Measurements from ENCODE around the gene ADCY10. TPM values are rescaled to one million over a fixed set of nuclear protein-coding genes. Genes with fewer than 3 reads are reported as not detected.

Gene ADCY10
- total RNA-seq, 1 donor from 2014 or later, result 0.26 TPM

DNA sequence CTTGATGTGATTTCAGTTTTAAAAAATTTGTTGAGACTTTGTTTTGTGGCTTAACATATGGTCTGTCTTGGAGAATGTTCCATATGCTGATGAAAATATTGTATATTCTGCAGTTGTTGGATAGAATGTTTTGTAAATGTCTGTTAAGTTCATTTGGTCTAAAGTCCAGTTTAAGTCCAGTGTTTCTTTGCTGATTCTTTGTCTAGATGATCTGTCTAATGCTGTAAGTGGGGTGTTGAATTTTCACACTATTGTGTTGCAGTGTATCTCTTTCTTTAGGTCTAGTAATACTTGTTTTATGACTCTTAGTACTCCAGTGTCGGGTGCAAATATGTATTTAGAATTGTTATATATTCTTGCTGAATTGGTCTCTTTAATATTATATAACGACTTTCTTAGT is 33.8 kb upstream of the ADCY10 start:
- no peak for FAIRE-seq
- Histone ChIP-seq H3K4me3 (ENCODE audit: low read depth, low read length) (no peak overlapping the region), H3K36me3 (ENCODE audit: control insufficient read depth, insufficient read depth, low read length) (peaks cover 2% of the 10 kb centered on the region), H3K27me3 (ENCODE audit: control insufficient read depth, insufficient read depth, low read length) (no peaks in the 10 kb centered on the region)
- TF ChIP-seq, protein P1, sequence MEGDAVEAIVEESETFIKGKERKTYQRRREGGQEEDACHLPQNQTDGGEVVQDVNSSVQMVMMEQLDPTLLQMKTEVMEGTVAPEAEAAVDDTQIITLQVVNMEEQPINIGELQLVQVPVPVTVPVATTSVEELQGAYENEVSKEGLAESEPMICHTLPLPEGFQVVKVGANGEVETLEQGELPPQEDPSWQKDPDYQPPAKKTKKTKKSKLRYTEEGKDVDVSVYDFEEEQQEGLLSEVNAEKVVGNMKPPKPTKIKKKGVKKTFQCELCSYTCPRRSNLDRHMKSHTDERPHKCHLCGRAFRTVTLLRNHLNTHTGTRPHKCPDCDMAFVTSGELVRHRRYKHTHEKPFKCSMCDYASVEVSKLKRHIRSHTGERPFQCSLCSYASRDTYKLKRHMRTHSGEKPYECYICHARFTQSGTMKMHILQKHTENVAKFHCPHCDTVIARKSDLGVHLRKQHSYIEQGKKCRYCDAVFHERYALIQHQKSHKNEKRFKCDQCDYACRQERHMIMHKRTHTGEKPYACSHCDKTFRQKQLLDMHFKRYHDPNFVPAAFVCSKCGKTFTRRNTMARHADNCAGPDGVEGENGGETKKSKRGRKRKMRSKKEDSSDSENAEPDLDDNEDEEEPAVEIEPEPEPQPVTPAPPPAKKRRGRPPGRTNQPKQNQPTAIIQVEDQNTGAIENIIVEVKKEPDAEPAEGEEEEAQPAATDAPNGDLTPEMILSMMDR (IDR thresholded peaks at IDR 0.05; ENCODE audit: insufficient read depth, low read length, severe bottlenecking), result no peak
- DNase-seq (ENCODE audit: low read depth), result no peak

DNA sequence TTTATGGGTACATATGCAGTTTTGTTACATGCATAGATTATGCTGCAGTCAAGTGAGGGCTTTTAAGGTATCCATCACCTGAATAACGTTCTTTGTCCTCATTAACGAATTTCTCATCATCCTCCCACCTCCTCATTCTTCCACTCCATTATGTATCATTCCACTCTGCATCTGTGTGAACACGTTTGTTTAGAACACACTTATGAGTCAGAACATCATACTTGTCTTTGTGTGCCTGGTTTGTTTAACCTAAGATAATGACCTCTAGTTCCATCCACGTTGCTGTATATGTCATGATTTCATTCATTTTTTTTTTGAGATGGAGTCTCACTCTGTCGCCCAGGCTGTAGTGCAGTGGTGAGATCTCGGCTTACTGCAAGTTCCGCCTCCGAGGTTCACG is 29.6 kb upstream of the ADCY10 start:
- Histone ChIP-seq H3K36me3 (ENCODE audit: control insufficient read depth, insufficient read depth, low read length) (no peaks in the 10 kb centered on the region), H3K27me3 (ENCODE audit: control insufficient read depth, insufficient read depth, low read length) (no peaks in the 10 kb centered on the region), H3K4me3 (ENCODE audit: low read depth, low read length) (no peak overlapping the region)
- DNase-seq (ENCODE audit: low read depth) (peak; percentile 88), FAIRE-seq (no peak)
- TF ChIP-seq, protein P1 (IDR thresholded peaks at IDR 0.05; ENCODE audit: insufficient read depth, low read length, severe bottlenecking), result no peak

DNA sequence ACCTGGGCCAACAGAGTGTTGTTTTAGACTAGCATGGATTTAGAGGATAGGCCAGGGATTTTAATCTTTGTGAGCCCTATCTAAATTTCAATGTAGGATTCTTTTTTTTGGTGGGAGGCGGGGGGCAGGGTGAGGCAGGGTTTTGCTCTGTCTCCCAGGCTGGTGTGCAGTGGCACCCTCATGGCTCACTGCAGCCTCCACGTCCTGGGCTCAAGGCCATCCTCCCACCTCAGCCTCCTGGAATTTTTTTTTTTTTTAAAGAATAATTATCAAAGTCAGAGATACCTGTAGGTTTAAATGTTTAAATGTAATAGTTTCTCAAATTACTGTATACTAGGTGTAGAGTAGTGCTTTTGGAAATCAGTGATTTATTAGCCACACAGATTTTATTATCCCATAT is 26.3 kb upstream of the ADCY10 start:
- DNase-seq (ENCODE audit: low read depth) (no peak), FAIRE-seq (no peak)
- Histone ChIP-seq H3K27me3 (ENCODE audit: control insufficient read depth, insufficient read depth, low read length) (no peaks in the 10 kb centered on the region), H3K36me3 (ENCODE audit: control insufficient read depth, insufficient read depth, low read length) (no peaks in the 10 kb centered on the region), H3K4me3 (ENCODE audit: low read depth, low read length) (no peak overlapping the region)
- TF ChIP-seq, protein P1 (IDR thresholded peaks at IDR 0.05; ENCODE audit: insufficient read depth, low read length, severe bottlenecking), result no peak

DNA sequence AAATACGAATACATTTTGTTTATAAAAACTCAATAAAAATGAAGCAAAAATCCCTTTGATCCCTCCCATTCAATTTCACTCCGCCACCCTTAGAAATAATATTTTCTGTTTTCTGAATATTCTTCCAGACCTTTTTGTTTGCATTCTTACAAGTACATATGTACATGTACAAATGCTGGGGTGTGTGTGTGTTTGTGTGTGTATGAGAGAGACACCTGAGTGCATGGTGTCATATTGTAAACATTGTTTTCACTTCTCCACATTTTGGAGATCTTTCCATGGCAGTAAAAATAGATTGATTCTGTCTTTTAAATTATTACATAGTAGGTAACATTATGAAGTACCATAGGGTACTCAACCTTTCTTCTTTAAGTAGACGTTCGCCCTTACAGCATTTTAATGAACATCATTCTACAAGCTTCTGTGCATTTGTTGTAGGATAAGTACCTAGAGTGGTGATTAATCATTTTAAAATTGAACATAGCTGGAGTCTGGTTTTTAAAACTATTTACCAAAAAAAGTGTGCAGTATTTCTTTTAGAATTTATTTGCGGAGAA is 24.2 kb upstream of the ADCY10 start:
- Histone ChIP-seq H3K27me3 (ENCODE audit: control insufficient read depth, insufficient read depth, low read length) (no peaks in the 10 kb centered on the region), H3K36me3 (ENCODE audit: control insufficient read depth, insufficient read depth, low read length) (no peaks in the 10 kb centered on the region), H3K4me3 (ENCODE audit: low read depth, low read length) (peak overlapping the region; percentile 83)
- DNase-seq (ENCODE audit: low read depth) (no peak), FAIRE-seq (no peak)
- TF ChIP-seq, protein P1 (IDR thresholded peaks at IDR 0.05; ENCODE audit: insufficient read depth, low read length, severe bottlenecking), result no peak

DNA sequence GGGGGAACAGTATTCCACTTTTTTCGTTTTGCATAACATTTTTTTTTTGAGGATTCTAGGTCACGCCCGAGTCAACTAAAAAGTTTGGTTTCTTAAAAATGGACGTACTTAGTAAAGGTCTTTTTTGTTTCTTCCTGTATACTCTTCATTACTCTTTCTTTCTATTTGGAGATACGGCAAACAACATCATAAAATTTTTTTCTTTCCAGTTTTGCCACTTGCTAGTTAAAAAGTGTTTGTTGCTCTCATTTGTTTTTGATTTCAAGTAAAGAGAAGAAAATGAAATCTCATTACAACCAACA is 23.7 kb upstream of the ADCY10 start:
- Histone ChIP-seq H3K4me3 (ENCODE audit: low read depth, low read length) (peak overlapping the region; percentile 83), H3K27me3 (ENCODE audit: control insufficient read depth, insufficient read depth, low read length) (no peaks in the 10 kb centered on the region), H3K36me3 (ENCODE audit: control insufficient read depth, insufficient read depth, low read length) (no peaks in the 10 kb centered on the region)
- TF ChIP-seq, protein P1 (IDR thresholded peaks at IDR 0.05; ENCODE audit: insufficient read depth, low read length, severe bottlenecking), result no peak
- DNase-seq (ENCODE audit: low read depth) (no peak), FAIRE-seq (no peak)

All from bronchial epithelial cell (primary cell).